ENCODE results near the gene IRF9. TPM values are rescaled to one million over a fixed set of nuclear protein-coding genes. Genes with fewer than 3 reads are reported as not detected.

The IRF9 gene
- total and polyA plus RNA-seq, 12 donors, result 17.7 to 147 (median 36.7) TPM

DNA sequence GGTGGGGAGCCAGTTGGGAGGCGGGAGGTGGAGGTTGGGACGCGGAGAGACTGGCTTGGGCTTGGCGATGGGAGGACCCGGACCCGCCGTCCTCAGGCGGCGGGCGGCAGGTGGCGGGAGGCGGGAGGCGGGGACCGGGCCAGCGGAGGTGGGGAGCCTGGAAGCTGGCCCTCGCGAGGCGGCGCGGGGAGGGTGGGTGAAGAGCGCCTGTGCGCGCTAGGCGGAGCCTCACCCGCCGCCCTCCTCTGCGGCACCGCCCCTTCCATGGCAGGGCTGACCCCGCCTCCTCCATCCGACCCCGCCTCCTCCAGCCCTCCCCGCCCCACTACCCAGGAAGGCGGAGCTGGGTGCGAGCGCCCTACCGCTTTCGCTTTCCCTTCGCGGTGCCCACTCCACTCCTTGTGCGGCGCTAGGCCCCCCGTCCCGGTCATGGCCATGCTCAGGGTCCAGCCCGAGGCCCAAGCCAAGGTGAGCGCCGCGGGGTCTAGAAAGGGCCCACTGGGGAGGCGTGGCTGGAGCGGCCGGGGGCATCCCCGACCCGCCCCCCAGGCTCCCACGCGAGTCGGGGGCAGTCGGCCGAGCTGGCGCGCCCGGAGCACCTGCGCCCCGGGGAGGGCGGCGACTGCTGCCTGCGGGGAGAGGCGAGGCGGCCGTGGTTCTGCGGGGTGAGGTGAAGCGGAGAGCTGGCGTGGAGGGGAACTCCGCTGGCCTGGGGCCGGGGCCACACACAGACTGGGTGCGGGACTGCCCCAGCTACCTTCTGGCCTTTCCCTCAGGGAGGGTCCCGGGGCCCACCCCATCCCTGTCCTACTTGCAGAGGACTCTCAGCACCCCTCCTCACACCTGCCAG lies 25.0 kb upstream of the IRF9 start, which contains the start of gene PSME1:
Gene PSME1 (plus strand): TSS at position 361 of the 850 bp plus-strand sequence. CDS start 69 bp downstream, at position 430.
- peaks cover 0 to 29% (median 20%) of the 10 kb centered on the region in 9 donors for H3K36me3 ChIP-seq
- H3K4me3 ChIP-seq, result peak within 1 kb of the TSS; percentile 78 to 100 (median 99)
- peak within 1 kb of the TSS; percentile 82 to 99 (median 96) for H3K27ac ChIP-seq
- peak; percentile 88 to 97 (median 92) for ATAC-seq
- 1% methylated on average over 45 to 69 of the region's 75 CpGs for WGBS, 2 donors
- DNase-seq, result peak; percentile 93 to 96
- H3K4me1 ChIP-seq, result peaks cover 19 to 76% (median 58%) of the 10 kb centered on the region in 9 donors
- no peaks in the 10 kb centered on the region for H3K27me3 ChIP-seq
- no peaks in the 10 kb centered on the region for H3K9me3 ChIP-seq
- TF ChIP-seq, protein P1, sequence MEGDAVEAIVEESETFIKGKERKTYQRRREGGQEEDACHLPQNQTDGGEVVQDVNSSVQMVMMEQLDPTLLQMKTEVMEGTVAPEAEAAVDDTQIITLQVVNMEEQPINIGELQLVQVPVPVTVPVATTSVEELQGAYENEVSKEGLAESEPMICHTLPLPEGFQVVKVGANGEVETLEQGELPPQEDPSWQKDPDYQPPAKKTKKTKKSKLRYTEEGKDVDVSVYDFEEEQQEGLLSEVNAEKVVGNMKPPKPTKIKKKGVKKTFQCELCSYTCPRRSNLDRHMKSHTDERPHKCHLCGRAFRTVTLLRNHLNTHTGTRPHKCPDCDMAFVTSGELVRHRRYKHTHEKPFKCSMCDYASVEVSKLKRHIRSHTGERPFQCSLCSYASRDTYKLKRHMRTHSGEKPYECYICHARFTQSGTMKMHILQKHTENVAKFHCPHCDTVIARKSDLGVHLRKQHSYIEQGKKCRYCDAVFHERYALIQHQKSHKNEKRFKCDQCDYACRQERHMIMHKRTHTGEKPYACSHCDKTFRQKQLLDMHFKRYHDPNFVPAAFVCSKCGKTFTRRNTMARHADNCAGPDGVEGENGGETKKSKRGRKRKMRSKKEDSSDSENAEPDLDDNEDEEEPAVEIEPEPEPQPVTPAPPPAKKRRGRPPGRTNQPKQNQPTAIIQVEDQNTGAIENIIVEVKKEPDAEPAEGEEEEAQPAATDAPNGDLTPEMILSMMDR (IDR thresholded peaks at IDR 0.05), result peak in 2 of 9 donors; percentile 2 to 24
- intact Hi-C loops (cut with DNase I), result no loop called here

DNA sequence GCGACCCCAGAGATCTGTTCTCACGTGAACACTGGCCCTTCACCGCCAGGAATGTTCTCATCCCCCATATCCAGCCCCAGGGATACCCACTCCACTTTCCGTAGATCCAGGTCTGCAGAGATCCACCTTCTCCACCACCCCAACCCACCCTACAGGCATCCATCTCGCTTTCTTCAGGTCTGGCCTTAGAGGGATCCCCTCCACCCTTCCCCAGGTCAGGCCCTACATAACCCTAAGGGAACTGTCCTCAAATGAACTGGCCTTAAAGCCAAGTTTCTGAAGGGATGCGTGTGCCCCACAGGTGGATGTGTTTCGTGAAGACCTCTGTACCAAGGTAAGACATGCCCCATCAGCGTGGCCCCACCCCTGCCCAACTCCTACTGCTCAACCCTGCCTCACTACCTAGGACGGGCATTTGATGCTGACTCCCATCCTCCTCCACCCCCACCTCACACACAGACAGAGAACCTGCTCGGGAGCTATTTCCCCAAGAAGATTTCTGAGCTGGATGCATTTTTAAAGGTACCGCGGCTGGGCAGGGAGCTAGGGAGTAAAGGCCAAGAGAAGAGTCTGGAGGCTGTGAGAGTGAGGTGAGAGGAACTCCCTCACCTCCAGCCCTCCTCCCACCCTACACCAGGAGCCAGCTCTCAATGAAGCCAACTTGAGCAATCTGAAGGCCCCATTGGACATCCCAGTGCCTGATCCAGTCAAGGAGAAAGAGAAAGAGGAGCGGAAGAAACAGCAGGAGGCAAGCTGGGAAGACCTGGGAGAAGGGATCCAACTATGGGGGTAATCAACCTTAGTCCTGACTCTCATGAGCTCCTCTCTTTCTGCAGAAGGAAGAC lies 24.2 kb upstream of the IRF9 start:
- ATAC-seq (no peak), DNase-seq (no peak)
- H3K4me1 ChIP-seq, result peaks cover 11 to 69% (median 51%) of the 10 kb centered on the region in 9 donors
- H3K36me3 ChIP-seq, result peaks cover 0 to 29% (median 20%) of the 10 kb centered on the region in 9 donors
- WGBS, 2 donors, result 38 to 39% methylated on average over 13 of the region's 13 CpGs
- H3K27ac ChIP-seq, result peak overlapping the region; percentile 82 to 99 (median 96)
- peak overlapping the region; percentile 78 to 100 (median 99) for H3K4me3 ChIP-seq
- H3K9me3 ChIP-seq, result no peaks in the 10 kb centered on the region
- TF ChIP-seq, protein P1 (IDR thresholded peaks at IDR 0.05), result no peak
- no peaks in the 10 kb centered on the region for H3K27me3 ChIP-seq
- intact Hi-C loops (cut with DNase I), result no loop called here

GRCh38 chr14:24137529-24138395 lies 23.3 kb upstream of the IRF9 start:
- ATAC-seq (no peak), DNase-seq (no peak)
- H3K27ac ChIP-seq, result peak overlapping the region in 7 of 10 donors; percentile 5 to 99 (median 97)
- TF ChIP-seq, protein P1 (IDR thresholded peaks at IDR 0.05), result no peak
- 85 to 93% methylated on average over 8 of the region's 8 CpGs for WGBS, 2 donors
- intact Hi-C loops (cut with DNase I), result no loop called here
- peaks cover 14 to 66% (median 48%) of the 10 kb centered on the region in 9 donors for H3K4me1 ChIP-seq
- H3K9me3 ChIP-seq, result no peaks in the 10 kb centered on the region
- H3K36me3 ChIP-seq, result peaks cover 0 to 35% (median 20%) of the 10 kb centered on the region in 9 donors
- no peaks in the 10 kb centered on the region for H3K27me3 ChIP-seq
- H3K4me3 ChIP-seq, result peak overlapping the region in 1 of 10 donors; percentile 99
